ENCODE measurements around the gene SMIM41. TPM values are rescaled to one million over a fixed set of nuclear protein-coding genes. Genes with fewer than 3 reads are reported as not detected.

Gene SMIM41
- total RNA-seq, 4 donors from 2014 or later, result 1.4 to 6.6 TPM; not detected in 2

DNA sequence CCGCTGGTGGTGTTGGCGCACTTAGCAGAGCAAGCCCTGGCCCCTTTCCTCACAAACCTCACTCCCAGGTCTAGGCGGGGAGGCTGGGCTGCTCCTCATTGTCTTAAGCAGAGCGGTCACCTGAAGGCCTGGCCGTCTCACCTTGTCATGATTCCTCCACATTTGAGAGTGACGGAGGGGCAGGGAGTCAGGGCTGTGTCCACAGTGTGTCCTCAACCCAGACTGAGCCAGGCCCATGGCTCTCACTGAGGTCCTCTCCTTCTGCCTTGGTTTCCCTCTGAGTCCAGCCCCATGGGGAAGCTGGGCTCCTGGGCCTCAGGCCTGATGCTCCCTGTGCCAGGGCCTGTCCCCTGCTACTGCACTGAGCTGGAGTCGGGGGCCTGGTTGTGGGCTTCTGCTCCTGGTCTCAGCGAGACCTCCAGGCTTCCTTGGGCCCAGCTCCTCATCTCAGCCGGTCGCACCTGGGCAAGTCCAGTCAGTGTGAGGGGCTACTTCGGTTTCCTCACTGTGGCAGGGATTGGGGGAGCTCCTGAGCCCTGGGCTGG is 67.4 kb downstream of the SMIM41 start:
- Histone ChIP-seq H3K36me3 (no peaks in the 10 kb centered on the region), H3K4me3 (no peak overlapping the region), H3K9me3 (no peaks in the 10 kb centered on the region), H3K4me1 (peaks cover 2 to 50% (median 15%) of the 10 kb centered on the region in 4 donors), H3K27me3 (no peaks in the 10 kb centered on the region), H3K27ac (peak overlapping the region; percentile 7 to 90 (median 84))
- DNase-seq, result no peak
- TF ChIP-seq, protein P1, sequence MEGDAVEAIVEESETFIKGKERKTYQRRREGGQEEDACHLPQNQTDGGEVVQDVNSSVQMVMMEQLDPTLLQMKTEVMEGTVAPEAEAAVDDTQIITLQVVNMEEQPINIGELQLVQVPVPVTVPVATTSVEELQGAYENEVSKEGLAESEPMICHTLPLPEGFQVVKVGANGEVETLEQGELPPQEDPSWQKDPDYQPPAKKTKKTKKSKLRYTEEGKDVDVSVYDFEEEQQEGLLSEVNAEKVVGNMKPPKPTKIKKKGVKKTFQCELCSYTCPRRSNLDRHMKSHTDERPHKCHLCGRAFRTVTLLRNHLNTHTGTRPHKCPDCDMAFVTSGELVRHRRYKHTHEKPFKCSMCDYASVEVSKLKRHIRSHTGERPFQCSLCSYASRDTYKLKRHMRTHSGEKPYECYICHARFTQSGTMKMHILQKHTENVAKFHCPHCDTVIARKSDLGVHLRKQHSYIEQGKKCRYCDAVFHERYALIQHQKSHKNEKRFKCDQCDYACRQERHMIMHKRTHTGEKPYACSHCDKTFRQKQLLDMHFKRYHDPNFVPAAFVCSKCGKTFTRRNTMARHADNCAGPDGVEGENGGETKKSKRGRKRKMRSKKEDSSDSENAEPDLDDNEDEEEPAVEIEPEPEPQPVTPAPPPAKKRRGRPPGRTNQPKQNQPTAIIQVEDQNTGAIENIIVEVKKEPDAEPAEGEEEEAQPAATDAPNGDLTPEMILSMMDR (IDR thresholded peaks at IDR 0.05), result no peak
- no peak for TF ChIP-seq POLR2A (IDR thresholded peaks at IDR 0.05)

DNA sequence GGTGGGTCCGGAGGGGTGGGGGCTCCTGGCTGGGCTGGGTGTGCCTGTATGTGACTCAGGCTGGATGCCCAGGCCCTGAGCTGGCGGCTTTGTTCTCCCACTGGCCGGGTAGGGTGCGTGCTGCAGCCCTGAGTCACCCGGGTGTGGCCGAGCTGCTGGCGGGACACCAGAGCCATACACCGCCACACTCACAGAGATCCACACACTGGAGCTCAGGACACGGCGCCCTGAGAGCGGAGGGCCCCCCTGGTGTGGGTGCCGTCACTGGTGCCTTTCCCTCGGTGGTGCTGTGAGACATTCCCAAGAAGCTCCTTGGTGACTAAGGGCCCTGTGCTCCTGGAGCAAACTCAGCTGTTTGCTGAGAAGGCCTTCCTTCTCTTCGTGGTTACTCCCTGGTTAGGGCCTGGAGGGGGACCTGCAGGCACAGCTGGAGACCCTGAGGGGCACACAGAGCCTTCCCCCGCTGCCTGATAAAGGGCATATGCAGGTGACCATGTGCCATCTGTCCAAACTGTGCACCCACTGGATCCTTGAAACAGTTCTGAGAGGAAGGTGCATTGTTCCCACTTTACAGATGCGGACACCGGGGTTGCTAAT is 68.0 kb downstream of the SMIM41 start:
- Histone ChIP-seq H3K36me3 (no peaks in the 10 kb centered on the region), H3K27ac (peak overlapping the region; percentile 7 to 90 (median 84)), H3K9me3 (no peaks in the 10 kb centered on the region), H3K4me1 (peaks cover 8 to 56% (median 18%) of the 10 kb centered on the region in 4 donors), H3K4me3 (no peak overlapping the region), H3K27me3 (no peaks in the 10 kb centered on the region)
- peak; percentile 23 to 97 (median 95) for DNase-seq
- peak; percentile 72 to 90 for TF ChIP-seq POLR2A (IDR thresholded peaks at IDR 0.05)
- TF ChIP-seq, protein P1 (IDR thresholded peaks at IDR 0.05), result no peak

DNA sequence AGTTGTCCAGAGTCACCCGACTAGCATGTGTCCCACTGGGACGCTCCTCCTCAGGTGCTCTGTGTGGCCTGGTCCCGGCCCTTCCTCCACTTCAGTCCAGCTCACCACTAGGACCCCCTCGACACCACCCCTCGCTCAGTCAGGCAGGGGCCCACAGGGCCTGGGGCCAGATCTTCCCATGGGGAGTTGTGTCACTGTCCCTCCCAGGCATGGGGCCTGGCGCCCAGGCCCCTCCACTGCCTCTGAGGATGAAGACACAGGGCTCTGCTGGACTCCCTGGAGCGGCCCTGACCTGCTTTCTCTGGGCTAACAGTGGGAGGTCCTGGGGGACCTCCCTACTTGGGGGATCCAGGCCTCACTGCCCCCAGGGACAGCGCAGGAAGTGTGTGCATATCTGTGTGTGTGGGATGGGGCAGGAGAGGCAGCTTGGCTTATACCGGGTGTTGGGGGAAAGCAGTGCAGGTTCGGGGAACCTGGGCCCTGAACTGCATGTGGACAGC is 68.5 kb downstream of the SMIM41 start:
- no peak for TF ChIP-seq POLR2A (IDR thresholded peaks at IDR 0.05)
- TF ChIP-seq, protein P1 (IDR thresholded peaks at IDR 0.05), result no peak
- H3K27me3 ChIP-seq, result no peaks in the 10 kb centered on the region
- H3K4me1 ChIP-seq, result peaks cover 9 to 61% (median 19%) of the 10 kb centered on the region in 4 donors
- no peaks in the 10 kb centered on the region for H3K36me3 ChIP-seq
- peak overlapping the region in 3 of 4 donors; percentile 83 to 90 (median 86) for H3K27ac ChIP-seq
- no peaks in the 10 kb centered on the region for H3K9me3 ChIP-seq
- no peak overlapping the region for H3K4me3 ChIP-seq
- DNase-seq, result no peak

DNA sequence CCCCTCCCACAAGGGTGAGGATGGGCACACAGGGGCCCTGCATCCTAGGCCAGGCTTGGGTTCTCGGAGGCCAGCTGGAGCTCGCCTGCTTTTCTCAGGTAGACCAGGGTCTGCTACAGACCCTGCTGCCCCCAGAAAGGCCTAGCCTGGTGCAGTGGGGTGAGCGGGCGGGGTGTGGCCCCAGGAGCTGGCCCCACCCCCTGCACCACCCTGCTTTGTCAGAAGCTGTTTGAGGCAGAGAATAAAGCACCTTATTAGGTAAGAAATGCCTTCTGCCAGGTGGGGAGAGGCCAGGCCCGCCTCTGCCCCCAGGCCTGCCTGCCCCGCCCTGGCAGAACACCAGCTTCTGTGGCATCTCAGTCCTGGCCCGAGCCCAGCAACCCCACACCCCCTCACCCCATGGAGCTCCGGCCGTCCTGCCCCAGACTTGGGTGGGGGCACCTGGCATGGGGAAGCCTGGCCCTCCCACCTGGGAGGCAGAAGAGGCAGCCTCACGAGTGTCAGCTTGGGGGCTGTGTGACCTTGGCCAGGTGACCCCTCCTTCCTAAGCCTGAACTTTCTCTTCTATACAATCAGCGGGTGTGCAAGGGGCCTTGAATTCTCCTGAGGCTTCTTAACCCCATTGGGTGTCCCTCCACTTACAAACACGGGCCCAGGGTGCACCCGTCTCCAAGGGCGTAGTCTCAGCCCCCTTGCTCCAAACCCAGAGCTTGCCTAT is 69.1 kb downstream of the SMIM41 start:
- peaks cover 9 to 61% (median 19%) of the 10 kb centered on the region in 4 donors for H3K4me1 ChIP-seq
- no peak overlapping the region for H3K4me3 ChIP-seq
- H3K36me3 ChIP-seq, result no peaks in the 10 kb centered on the region
- TF ChIP-seq POLR2A (IDR thresholded peaks at IDR 0.05), result peak in 1 of 2 donors; percentile 18
- TF ChIP-seq, protein P1 (IDR thresholded peaks at IDR 0.05), result no peak
- DNase-seq, result peak in 2 of 3 donors; percentile 86 to 87
- peak overlapping the region in 3 of 4 donors; percentile 83 to 90 (median 86) for H3K27ac ChIP-seq
- no peaks in the 10 kb centered on the region for H3K9me3 ChIP-seq
- H3K27me3 ChIP-seq, result no peaks in the 10 kb centered on the region

DNA sequence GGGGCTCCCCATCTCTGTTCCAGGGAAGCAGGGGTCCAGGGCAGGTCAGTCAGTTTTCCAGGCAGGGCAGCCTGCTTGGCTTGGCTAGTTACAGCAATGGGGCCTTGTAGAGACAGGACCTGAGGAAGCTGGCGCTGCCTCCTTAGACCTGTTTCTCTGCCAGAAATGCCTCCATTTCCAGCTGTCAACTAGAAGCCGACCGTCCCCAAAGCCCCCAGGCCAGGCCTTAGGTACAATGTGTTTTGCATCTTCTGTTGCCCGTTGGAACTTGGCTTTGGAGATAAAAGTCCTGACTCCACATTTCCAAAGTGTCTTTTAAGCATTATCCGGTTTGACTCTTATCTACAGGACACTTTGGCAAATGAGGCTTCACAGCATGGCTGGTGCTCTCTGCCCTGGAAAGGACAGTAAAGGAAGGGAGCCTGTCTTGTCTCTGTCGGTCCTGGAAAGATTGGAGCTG is 69.7 kb downstream of the SMIM41 start:
- Histone ChIP-seq H3K4me1 (peaks cover 9 to 61% (median 19%) of the 10 kb centered on the region in 4 donors), H3K36me3 (no peaks in the 10 kb centered on the region), H3K27me3 (no peaks in the 10 kb centered on the region), H3K4me3 (no peak overlapping the region), H3K27ac (peak overlapping the region in 3 of 4 donors; percentile 83 to 90 (median 86)), H3K9me3 (no peaks in the 10 kb centered on the region)
- TF ChIP-seq, protein P1 (IDR thresholded peaks at IDR 0.05), result no peak
- no peak for TF ChIP-seq POLR2A (IDR thresholded peaks at IDR 0.05)
- DNase-seq, result no peak
